Measurements from ENCODE around the gene FGF2. TPM values are rescaled to one million over a fixed set of nuclear protein-coding genes. Genes with fewer than 3 reads are reported as not detected.
"Not testable (repeated sequence)": the region's sequence is repeated elsewhere in the genome, so short reads cannot be mapped to it uniquely, and the experiment has no call there.

FGF2 gene
- total RNA-seq, 1 donor from 2014 or later = 6.5 TPM

DNA sequence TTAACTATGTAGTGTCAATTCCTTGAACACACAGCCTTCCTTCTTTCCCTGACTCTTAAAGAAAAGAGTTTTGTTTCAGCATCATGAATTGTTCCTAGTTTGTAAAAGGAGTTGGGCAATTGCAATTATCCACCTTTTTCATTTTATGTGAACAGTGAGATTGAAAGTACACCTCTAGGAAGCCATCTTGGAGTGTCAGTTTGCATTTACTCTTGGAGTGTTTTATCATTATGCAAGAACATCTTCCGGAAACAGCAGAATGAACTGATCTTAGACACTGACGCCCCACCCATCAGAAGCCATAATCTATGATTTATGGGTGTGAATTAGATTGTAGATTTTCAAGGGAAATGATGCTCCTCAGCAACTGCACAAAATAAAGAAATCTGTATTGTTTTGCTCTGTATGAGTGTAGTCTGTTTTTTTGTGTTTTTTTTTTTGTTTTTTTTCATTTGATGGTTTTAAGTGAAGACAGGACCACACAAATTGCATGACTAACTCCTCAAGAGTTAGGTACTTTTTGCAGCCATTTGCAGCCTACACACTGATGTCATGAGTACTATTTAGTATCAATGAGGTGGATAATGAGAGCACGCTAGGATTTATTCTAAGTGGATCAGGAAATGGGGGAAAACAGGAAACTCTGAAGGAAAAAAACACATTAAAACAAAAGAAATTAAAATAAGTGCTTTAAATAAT, 19.5 kb upstream of the FGF2 start:
- no peak for TF ChIP-seq CTCF (conservative IDR thresholded peaks at IDR 0.05)
- Mint-ChIP-seq H3K36me3 (no peaks in the 10 kb centered on the region), H3K27ac (no peak overlapping the region), H3K9me3 (no peaks in the 10 kb centered on the region), H3K4me1 (ENCODE audit: unreplicated experiment) (no peaks in the 10 kb centered on the region), H3K27me3 (no peaks in the 10 kb centered on the region), H3K4me3 (no peak overlapping the region)
- DNase-seq (ENCODE audit: extremely low spot score, unreplicated experiment) = no peak

GRCh38 chr4:122810669-122811068, 16.0 kb upstream of the FGF2 start:
- DNase-seq (ENCODE audit: extremely low spot score, unreplicated experiment) = no peak
- H3K27me3 Mint-ChIP-seq = no peaks in the 10 kb centered on the region
- TF ChIP-seq CTCF (conservative IDR thresholded peaks at IDR 0.05) = no peak
- H3K4me1 Mint-ChIP-seq (ENCODE audit: unreplicated experiment) = no peaks in the 10 kb centered on the region
- no peaks in the 10 kb centered on the region for H3K9me3 Mint-ChIP-seq
- no peaks in the 10 kb centered on the region for H3K36me3 Mint-ChIP-seq
- no peak overlapping the region for H3K27ac Mint-ChIP-seq
- H3K4me3 Mint-ChIP-seq = no peak overlapping the region

DNA sequence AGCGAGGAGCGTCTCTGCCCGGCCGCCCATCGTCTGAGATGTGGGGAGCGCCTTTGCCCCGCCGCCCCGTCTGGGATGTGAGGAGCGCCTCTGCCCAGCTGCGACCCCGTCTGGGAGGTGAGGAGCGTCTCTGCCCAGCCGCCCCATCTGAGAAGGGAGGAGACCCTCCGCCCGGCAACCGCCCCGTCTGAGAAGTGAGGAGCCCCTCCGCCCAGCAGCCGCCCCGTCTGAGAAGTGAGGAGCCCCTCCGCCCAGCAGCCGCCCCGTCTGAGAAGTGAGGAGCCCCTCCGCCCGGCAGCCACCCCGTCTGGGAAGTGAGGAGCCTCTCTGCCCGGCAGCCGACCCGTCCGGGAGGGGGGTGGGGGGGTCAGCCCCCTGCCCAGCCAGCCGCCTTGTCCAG, 14.8 kb upstream of the FGF2 start:
- not testable (repeated sequence) for DNase-seq (ENCODE audit: extremely low spot score, unreplicated experiment); H3K9me3 Mint-ChIP-seq; H3K36me3 Mint-ChIP-seq; H3K4me3 Mint-ChIP-seq; H3K27me3 Mint-ChIP-seq; H3K27ac Mint-ChIP-seq; H3K4me1 Mint-ChIP-seq (ENCODE audit: unreplicated experiment)

GRCh38 chr4:122812823-122813222, 13.8 kb upstream of the FGF2 start:
- H3K27me3 Mint-ChIP-seq; DNase-seq (ENCODE audit: extremely low spot score, unreplicated experiment); H3K4me1 Mint-ChIP-seq (ENCODE audit: unreplicated experiment); H3K9me3 Mint-ChIP-seq; H3K36me3 Mint-ChIP-seq; H3K4me3 Mint-ChIP-seq; H3K27ac Mint-ChIP-seq: not testable (repeated sequence)

GRCh38 chr4:122814426-122814825, 12.2 kb upstream of the FGF2 start:
- Mint-ChIP-seq H3K9me3 (no peaks in the 10 kb centered on the region), H3K36me3 (no peaks in the 10 kb centered on the region), H3K4me3 (no peak overlapping the region), H3K4me1 (ENCODE audit: unreplicated experiment) (no peaks in the 10 kb centered on the region), H3K27ac (no peak overlapping the region), H3K27me3 (no peaks in the 10 kb centered on the region)
- DNase-seq (ENCODE audit: extremely low spot score, unreplicated experiment) = no peak
- no peak for TF ChIP-seq CTCF (conservative IDR thresholded peaks at IDR 0.05)

GRCh38 chr4:122815248-122815647, 11.4 kb upstream of the FGF2 start:
- no peaks in the 10 kb centered on the region for H3K9me3 Mint-ChIP-seq
- H3K4me1 Mint-ChIP-seq (ENCODE audit: unreplicated experiment) = no peaks in the 10 kb centered on the region
- no peak overlapping the region for H3K27ac Mint-ChIP-seq
- DNase-seq (ENCODE audit: extremely low spot score, unreplicated experiment) = no peak
- no peaks in the 10 kb centered on the region for H3K36me3 Mint-ChIP-seq
- H3K4me3 Mint-ChIP-seq = no peak overlapping the region
- TF ChIP-seq CTCF (conservative IDR thresholded peaks at IDR 0.05) = no peak
- H3K27me3 Mint-ChIP-seq = no peaks in the 10 kb centered on the region

- Mint-ChIP-seq H3K27ac (no peak overlapping the region), H3K4me3 (no peak overlapping the region), H3K27me3 (no peaks in the 10 kb centered on the region), H3K36me3 (no peaks in the 10 kb centered on the region), H3K9me3 (no peaks in the 10 kb centered on the region), H3K4me1 (ENCODE audit: unreplicated experiment) (no peaks in the 10 kb centered on the region)
- DNase-seq (ENCODE audit: extremely low spot score, unreplicated experiment) = no peak
- TF ChIP-seq CTCF (conservative IDR thresholded peaks at IDR 0.05) = no peak
Measured at GRCh38 chr4:122816476-122816875, 10.2 kb upstream of the FGF2 start.

Data from type B pancreatic cell (in vitro differentiated cells).